Uterus (tissue), 2 donors: ENCODE results near the gene PLXNA4.

Source experiments
- POLR2A ChIP-seq, 2 donors: fragments of 450-650 bp; IDR thresholded peaks; one replicate each; pipeline ENCODE4 v1.6.1; 2016; ENCODE audit warnings: antibody characterized with exemption in 2 of 2, mild to moderate bottlenecking in 1 of 2, moderate library complexity in 1 of 2
- TF ChIP-seq, protein P1 (sequence below), 4 experiments: fragments of 200-600 bp in 2 of 4; fragments of 450-650 bp in 2 of 4; sonication (generic) in 2 of 4; IDR thresholded peaks; one replicate each; pipeline ENCODE4 v1.5.1; 2016 to 2019; ENCODE audit warnings: antibody characterized with exemption in 4 of 4, mild to moderate bottlenecking in 2 of 4, moderate library complexity in 1 of 4

- TF ChIP-seq, protein P1, sequence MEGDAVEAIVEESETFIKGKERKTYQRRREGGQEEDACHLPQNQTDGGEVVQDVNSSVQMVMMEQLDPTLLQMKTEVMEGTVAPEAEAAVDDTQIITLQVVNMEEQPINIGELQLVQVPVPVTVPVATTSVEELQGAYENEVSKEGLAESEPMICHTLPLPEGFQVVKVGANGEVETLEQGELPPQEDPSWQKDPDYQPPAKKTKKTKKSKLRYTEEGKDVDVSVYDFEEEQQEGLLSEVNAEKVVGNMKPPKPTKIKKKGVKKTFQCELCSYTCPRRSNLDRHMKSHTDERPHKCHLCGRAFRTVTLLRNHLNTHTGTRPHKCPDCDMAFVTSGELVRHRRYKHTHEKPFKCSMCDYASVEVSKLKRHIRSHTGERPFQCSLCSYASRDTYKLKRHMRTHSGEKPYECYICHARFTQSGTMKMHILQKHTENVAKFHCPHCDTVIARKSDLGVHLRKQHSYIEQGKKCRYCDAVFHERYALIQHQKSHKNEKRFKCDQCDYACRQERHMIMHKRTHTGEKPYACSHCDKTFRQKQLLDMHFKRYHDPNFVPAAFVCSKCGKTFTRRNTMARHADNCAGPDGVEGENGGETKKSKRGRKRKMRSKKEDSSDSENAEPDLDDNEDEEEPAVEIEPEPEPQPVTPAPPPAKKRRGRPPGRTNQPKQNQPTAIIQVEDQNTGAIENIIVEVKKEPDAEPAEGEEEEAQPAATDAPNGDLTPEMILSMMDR (IDR thresholded peaks at IDR 0.05) = peak in 1 of 4 experiments; percentile 3
- no peak for TF ChIP-seq POLR2A (IDR thresholded peaks at IDR 0.05)
Observed at GRCh38 chr7:132518102-132518838, 58.0 kb downstream of the PLXNA4 start.
